KMS-11 (cell line): ENCODE results near the gene TRPM2.
A peak's percentile ranks its signal among the peaks of the same experiment; 100 is the strongest.

ENCODE experiments used
- H2AFZ ChIP-seq: fragments of 200-600 bp; sonication (generic); 2 replicates; pipeline ENCODE4 v1.6.1; 2016; ENCODE audit warnings: antibody characterized with exemption, mixed run types, low read depth
- H3K27ac ChIP-seq: fragments of 200-600 bp; sonication (generic); 2 replicates; pipeline ENCODE4 v1.6.1; 2016; ENCODE audit warnings: mild to moderate bottlenecking, mixed run types
- H3K27me3 ChIP-seq: fragments of 200-600 bp; sonication (generic); 2 replicates; pipeline ENCODE4 v1.6.1; 2017; ENCODE audit warnings: mild to moderate bottlenecking, low read depth, mixed run types, moderate library complexity; ENCODE audit not compliant: insufficient read depth
- H3K36me3 ChIP-seq: fragments of 200-600 bp; sonication (generic); 2 replicates; pipeline ENCODE4 v1.6.1; 2017; ENCODE audit warnings: mild to moderate bottlenecking, mixed run types; ENCODE audit not compliant: insufficient read depth
- H3K4me1 ChIP-seq: fragments of 200-600 bp; sonication (generic); 2 replicates; pipeline ENCODE4 v1.6.1; 2016; ENCODE audit warnings: mild to moderate bottlenecking, low read depth, mixed run types; ENCODE audit not compliant: poor library complexity, severe bottlenecking
- H3K4me2 ChIP-seq: fragments of 200-600 bp; sonication (generic); 2 replicates; pipeline ENCODE4 v1.7.0; 2016; ENCODE audit warnings: mild to moderate bottlenecking, mixed run types
- H3K4me3 ChIP-seq: fragments of 200-600 bp; sonication (generic); IDR thresholded peaks from 2 replicates; pipeline ENCODE4 v1.6.1; 2017; ENCODE audit warnings: low read depth, low read length, mixed read lengths; ENCODE audit not compliant: insufficient read depth
- H3K79me2 ChIP-seq: fragments of 200-600 bp; sonication (generic); 2 replicates; pipeline ENCODE4 v1.6.1; 2016; ENCODE audit warnings: low read depth, mixed run types; ENCODE audit not compliant: insufficient read depth
- H3K9ac ChIP-seq: fragments of 200-600 bp; sonication (generic); 2 replicates; pipeline ENCODE4 v1.6.1; 2016; ENCODE audit warnings: mild to moderate bottlenecking, mixed run types
- H4K20me1 ChIP-seq: fragments of 200-600 bp; sonication (generic); 2 replicates; pipeline ENCODE4 v1.6.1; 2016; ENCODE audit warnings: mild to moderate bottlenecking, mixed run types; ENCODE audit not compliant: insufficient read depth
- TF ChIP-seq, protein P1 (sequence below): fragments of 200-600 bp; sonication (generic); conservative IDR thresholded peaks from 2 replicates; pipeline ENCODE4 v1.6.1; 2017; ENCODE audit warnings: low read depth, mild to moderate bottlenecking, antibody characterized with exemption, low read length, moderate library complexity, mixed read lengths

Gene TRPM2

DNA sequence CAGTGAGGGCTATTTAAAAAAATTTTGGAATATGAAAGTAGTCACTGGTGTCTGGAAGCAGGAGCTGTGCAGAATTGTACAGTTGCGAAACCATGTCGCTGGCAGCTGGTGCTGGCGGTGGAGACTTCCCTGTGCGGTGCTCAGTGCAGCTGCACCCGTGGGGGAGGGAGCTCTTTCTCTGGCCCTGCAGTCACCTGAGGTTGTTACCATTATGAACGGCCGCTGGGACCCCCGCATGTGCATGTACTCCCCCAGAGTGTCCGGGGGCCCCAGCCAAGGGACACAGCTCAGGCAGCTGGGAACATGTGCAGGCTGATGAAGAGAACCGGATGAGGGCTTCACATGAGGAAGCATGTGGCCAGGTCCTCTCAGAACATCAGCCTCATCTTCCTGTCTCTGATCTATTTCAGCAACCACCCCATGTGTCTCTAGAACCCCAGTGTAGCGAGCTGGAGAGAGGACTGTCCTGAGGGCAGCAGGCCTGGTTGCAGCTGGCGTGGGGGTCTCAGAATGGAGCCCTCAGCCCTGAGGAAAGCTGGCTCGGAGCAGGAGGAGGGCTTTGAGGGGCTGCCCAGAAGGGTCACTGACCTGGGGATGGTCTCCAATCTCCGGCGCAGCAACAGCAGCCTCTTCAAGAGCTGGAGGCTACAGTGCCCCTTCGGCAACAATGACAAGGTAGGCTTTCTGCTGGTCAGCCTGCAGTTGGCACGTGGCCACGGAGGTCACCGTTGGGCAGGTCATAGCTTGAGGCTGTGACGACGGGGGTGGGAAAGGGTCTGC, at the start of gene TRPM2:
Gene TRPM2, plus strand, starts transcription at position 431 of the 780 bp plus-strand sequence. Its CDS starts 80 bp downstream, at position 511.
- Histone ChIP-seq H3K79me2 (no peaks in the 10 kb centered on the region), H3K4me1 (no peaks in the 10 kb centered on the region), H3K9ac (no peak within 1 kb of the TSS), H3K4me2 (no peak within 1 kb of the TSS), H3K27ac (no peak within 1 kb of the TSS), H3K4me3 (no peak within 1 kb of the TSS), H4K20me1 (no peaks in the 10 kb centered on the region), H2AFZ (no peak within 1 kb of the TSS), H3K27me3 (peaks cover 76% of the 10 kb centered on the region), H3K36me3 (no peaks in the 10 kb centered on the region)
- TF ChIP-seq, protein P1, sequence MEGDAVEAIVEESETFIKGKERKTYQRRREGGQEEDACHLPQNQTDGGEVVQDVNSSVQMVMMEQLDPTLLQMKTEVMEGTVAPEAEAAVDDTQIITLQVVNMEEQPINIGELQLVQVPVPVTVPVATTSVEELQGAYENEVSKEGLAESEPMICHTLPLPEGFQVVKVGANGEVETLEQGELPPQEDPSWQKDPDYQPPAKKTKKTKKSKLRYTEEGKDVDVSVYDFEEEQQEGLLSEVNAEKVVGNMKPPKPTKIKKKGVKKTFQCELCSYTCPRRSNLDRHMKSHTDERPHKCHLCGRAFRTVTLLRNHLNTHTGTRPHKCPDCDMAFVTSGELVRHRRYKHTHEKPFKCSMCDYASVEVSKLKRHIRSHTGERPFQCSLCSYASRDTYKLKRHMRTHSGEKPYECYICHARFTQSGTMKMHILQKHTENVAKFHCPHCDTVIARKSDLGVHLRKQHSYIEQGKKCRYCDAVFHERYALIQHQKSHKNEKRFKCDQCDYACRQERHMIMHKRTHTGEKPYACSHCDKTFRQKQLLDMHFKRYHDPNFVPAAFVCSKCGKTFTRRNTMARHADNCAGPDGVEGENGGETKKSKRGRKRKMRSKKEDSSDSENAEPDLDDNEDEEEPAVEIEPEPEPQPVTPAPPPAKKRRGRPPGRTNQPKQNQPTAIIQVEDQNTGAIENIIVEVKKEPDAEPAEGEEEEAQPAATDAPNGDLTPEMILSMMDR: no peak

DNA sequence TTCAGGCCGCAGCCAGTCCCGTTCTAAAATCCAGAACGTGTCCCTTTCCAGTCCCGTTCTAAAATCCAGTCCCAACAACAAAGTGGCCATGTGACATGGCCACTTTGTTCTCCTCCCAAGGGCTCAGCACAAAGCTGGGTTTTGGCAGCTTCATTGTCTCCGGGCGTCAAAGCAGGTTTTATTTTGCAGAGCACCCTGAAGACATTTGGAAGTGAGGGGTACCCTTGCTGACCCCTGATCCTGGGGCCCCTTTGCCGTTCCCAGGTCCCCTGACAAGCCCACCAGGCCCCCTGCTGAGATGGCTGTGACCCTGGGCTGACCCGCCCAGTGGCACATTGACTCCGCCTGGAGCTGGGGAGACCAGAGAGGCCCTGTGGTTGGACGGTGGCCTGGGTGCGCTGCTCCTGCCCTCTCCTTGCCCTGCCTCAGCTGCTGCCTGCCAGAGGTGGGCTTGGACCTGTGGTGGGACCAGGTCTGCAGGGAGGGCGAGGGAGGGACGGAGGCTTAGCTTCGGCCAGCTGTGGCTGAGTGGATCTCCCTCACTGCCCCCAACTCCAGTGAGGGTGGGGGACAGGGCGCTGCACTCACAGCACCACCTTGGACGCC, 49.3 kb upstream of the TRPM2 start:
- Histone ChIP-seq H3K4me2 (no peak overlapping the region), H3K9ac (no peak overlapping the region), H4K20me1 (no peaks in the 10 kb centered on the region), H3K4me3 (no peak overlapping the region), H3K4me1 (peaks cover 19% of the 10 kb centered on the region), H2AFZ (no peak overlapping the region), H3K27ac (no peak overlapping the region; the same call in 1 of the 2 replicates), H3K36me3 (no peaks in the 10 kb centered on the region), H3K27me3 (no peaks in the 10 kb centered on the region), H3K79me2 (peaks cover 60% of the 10 kb centered on the region)
- TF ChIP-seq, protein P1: no peak

DNA sequence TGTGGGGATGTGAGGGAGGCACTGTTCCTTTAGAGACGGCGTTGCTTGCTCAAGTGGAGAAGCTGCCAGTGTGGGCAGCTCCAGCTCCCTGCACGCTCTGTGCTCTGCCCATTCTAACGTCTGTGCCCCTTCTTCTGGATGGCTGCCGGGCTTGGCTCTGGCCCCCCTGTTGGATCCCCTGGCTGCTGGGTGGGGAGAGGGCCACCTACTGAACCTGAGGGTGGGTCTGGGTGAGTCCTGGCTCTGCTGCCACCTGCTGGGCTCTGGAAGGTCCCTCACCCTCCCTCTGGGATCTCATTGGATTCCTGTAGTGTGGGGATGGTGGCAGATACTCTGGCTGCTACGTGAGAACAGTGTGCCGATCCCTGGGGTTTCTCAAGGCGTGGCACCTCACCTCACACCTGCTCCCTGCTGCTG, 48.5 kb upstream of the TRPM2 start:
- Histone ChIP-seq H3K27ac (no peak overlapping the region), H3K4me2 (no peak overlapping the region), H2AFZ (no peak overlapping the region), H3K27me3 (no peaks in the 10 kb centered on the region), H3K4me1 (peaks cover 16% of the 10 kb centered on the region), H3K4me3 (no peak overlapping the region), H4K20me1 (no peaks in the 10 kb centered on the region), H3K36me3 (no peaks in the 10 kb centered on the region), H3K79me2 (peaks cover 60% of the 10 kb centered on the region), H3K9ac (no peak overlapping the region)
- TF ChIP-seq, protein P1: peak; percentile 78

DNA sequence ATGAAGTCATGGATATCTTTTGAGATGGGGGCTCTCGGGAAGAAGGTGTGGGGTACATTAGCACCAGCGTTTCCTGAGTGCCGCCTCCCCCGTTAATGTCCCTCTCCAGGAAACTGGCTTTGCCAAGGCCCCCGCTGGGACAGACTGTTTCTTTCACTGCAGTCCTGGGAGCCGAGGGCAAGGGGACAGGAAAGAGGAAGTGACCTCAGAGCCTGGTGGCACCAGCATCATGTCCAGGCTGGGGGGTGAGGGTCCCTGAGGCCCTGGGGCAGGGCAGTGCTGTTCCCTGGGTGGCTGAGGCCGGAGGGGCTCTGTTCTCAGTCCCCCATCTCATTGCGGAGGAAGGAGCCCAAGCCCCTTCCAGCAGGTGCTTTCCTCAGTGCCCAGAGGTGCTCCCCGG, 47.7 kb upstream of the TRPM2 start:
- H2AFZ ChIP-seq: no peak overlapping the region
- peaks cover 16% of the 10 kb centered on the region for H3K4me1 ChIP-seq
- H4K20me1 ChIP-seq: no peaks in the 10 kb centered on the region
- no peak overlapping the region for H3K4me3 ChIP-seq
- no peak overlapping the region for H3K27ac ChIP-seq
- TF ChIP-seq, protein P1: no peak
- H3K79me2 ChIP-seq: peaks cover 56% of the 10 kb centered on the region
- no peaks in the 10 kb centered on the region for H3K27me3 ChIP-seq
- H3K9ac ChIP-seq: no peak overlapping the region
- no peaks in the 10 kb centered on the region for H3K36me3 ChIP-seq
- H3K4me2 ChIP-seq: no peak overlapping the region
